Upper lobe of left lung (tissue), 4 donors: ENCODE results near the gene KCNT1.

Experiments
- CTCF ChIP-seq, 6 experiments: fragments of 450-650 bp in 4 of 6; fragments of 200-600 bp in 2 of 6; sonication (generic) in 2 of 6; IDR thresholded peaks; one replicate each; pipeline ENCODE4 v1.5.1; 2016 to 2019; ENCODE audit warnings: antibody characterized with exemption in 6 of 6
- EP300 ChIP-seq, 4 donors: sonication (generic); formaldehyde crosslinking; IDR thresholded peaks; one replicate each; pipeline ENCODE4 v1.5.1; 2017; ENCODE audit warnings: antibody characterized with exemption in 4 of 4, control low read depth in 2 of 4

GRCh38 chr9:135761845-135762168 is 59.8 kb downstream of the KCNT1 start:
- no peak for TF ChIP-seq CTCF (IDR thresholded peaks at IDR 0.05)
- no peak for TF ChIP-seq EP300 (IDR thresholded peaks at IDR 0.05)
